Dendritic cell treated with granulocyte-macrophage colony-stimulating factor and Interleukin-4, amounts not matched to agents 40 ng/mL and 50 ng/mL, for 4 days (primary cell): ENCODE data around the gene RLN3.
"Not testable (repeated sequence)": the region's sequence is repeated elsewhere in the genome, so short reads cannot be mapped to it uniquely, and the experiment has no call there.

ENCODE experiments used
- H3K27ac Mint-ChIP-seq: one replicate; pipeline ENCODE4 v1.8.0; 2022; ENCODE audit warnings: mild to moderate bottlenecking, mixed read lengths
- H3K27me3 Mint-ChIP-seq: one replicate; pipeline ENCODE4 v1.8.0; 2022; ENCODE audit warnings: mild to moderate bottlenecking, mixed read lengths
- H3K36me3 Mint-ChIP-seq: one replicate; pipeline ENCODE4 v1.8.0; 2022; ENCODE audit warnings: low read depth, mixed read lengths
- H3K4me1 Mint-ChIP-seq: one replicate; pipeline ENCODE4 v1.8.0; 2022; ENCODE audit warnings: low read depth, mixed read lengths
- H3K4me3 Mint-ChIP-seq: one replicate; pipeline ENCODE4 v1.8.0; 2022; ENCODE audit warnings: mild to moderate bottlenecking, moderate library complexity, mixed read lengths
- H3K9me3 Mint-ChIP-seq: one replicate; pipeline ENCODE4 v1.8.0; 2022; ENCODE audit warnings: mixed read lengths
- intact Hi-C: fragments of 100-400 bp; cut with micrococcal nuclease; formaldehyde crosslinking; loops from one replicate; pipeline ENCODE4 v1.15.0; 2022

RLN3 gene

DNA sequence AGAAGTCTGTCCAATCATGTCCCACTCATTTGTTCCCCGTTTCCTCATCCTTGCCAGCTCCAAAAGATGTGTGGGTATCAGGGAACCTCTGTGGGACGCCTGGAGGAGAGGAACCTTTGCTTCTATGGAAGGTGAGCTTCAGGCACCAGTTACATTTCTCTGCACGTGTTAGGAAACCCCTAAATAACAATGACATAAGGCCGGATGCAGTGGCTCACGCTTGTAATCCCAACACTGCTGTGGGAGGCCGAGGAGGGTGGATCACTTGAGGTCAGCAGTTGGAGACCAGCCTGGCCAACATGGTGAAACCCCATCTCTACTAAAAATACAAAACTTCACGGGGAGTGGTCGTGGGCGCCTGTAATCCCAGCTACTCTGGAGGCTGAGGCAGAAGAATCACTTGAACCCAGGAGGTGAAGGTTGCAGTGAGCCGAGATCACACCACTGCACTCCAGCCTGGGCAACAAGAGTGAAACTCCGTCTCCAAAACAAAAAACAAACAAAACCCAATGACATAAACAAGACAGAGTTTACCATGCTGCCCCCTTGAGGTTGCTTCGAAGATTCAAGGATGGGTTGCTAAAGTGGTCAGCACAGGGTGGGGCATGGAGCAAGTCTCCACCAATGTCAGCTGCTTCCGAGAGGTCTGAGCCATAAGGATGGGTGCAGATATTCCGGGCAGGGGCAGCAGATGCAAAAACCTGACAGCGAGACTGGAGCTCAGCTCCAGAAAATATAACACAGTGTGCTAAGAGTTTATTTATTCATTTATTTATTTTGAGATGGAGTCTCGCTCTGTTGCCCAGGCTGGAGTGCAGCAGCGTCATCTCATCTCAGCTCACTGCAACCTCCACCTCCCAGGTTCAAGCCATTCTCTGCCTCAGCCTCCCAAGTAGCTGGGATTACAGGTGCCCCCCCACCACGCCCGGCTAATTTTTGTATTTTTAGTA, 15.0 kb downstream of the RLN3 start:
- Mint-ChIP-seq H3K36me3 (peaks cover 95% of the 10 kb centered on the region), H3K27ac (peak overlapping the region; percentile 83), H3K4me1 (peaks cover 29% of the 10 kb centered on the region)
- not testable (repeated sequence) for H3K4me3 Mint-ChIP-seq, H3K9me3 Mint-ChIP-seq, H3K27me3 Mint-ChIP-seq
- intact Hi-C loops: loop anchor here (5.0 kb wide), 1 partner anchor 36 kb away; the partner anchor contains the start of gene RFX1

DNA sequence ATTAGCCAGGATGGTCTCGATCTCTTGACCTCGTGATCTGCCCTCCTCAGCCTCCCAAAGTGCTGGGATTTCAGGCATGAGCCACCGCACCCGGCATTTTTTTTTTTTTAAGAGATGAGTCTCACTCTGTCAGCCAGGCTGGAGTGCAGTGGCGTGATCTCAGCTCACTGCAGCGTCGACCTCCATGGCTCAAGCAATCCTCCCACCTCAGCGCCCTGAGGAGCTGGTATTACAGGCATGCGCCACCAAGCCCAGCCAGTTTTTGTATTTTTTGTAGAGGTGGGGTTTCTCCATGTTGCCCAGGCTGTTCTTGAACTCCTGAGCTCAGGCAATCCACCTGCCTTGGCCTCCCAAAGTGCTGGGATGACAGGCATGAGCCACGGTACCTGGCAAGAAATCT, 19.9 kb downstream of the RLN3 start:
- peaks cover 95% of the 10 kb centered on the region for H3K36me3 Mint-ChIP-seq
- H3K27ac Mint-ChIP-seq, H3K27me3 Mint-ChIP-seq, H3K9me3 Mint-ChIP-seq, H3K4me3 Mint-ChIP-seq: not testable (repeated sequence)
- intact Hi-C loops: loop anchor here (5.0 kb wide), 1 partner anchor 166 kb away; no protein-coding TSS in a partner anchor
- H3K4me1 Mint-ChIP-seq: peaks cover 11% of the 10 kb centered on the region

DNA sequence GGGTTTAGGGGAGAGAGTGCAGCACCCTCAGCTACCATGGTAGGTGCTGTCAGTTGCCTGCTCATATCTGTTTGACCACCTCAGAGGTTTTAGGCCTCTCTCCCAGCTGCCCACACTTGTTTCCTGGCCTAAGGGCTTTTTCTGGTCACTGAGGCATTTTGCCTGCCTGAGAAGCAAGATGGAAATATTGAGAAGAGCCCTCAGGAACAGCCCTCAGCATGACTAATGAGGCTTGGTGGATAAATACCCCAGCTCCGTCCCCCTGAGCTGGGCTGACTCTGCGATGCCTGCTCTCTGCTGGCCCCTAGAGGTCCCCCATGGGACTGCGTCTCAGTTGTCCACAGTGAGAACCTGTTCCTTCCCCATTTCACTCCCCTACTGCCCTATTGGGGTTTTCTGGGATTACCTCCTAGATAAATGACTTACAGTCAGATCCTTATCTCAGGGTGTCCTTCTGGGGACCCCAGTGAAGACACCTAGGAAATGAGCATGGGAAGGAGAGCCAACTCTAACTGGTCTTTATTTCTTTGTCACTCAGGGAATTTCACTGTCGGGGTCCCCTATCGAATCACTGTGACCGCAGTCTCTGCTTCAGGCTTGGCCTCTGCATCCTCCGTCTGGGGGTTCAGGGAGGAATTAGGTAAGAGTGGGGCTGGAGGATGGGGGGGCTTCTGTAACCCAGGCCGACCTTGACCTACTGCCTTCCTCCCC, 20.6 kb downstream of the RLN3 start:
- Mint-ChIP-seq H3K27me3 (peaks cover 3% of the 10 kb centered on the region), H3K4me3 (no peak overlapping the region), H3K4me1 (peaks cover 7% of the 10 kb centered on the region), H3K9me3 (no peaks in the 10 kb centered on the region), H3K36me3 (peaks cover 89% of the 10 kb centered on the region), H3K27ac (no peak overlapping the region)
- intact Hi-C loops: loop anchor here (5.0 kb wide), 1 partner anchor 166 kb away; no protein-coding TSS in a partner anchor

DNA sequence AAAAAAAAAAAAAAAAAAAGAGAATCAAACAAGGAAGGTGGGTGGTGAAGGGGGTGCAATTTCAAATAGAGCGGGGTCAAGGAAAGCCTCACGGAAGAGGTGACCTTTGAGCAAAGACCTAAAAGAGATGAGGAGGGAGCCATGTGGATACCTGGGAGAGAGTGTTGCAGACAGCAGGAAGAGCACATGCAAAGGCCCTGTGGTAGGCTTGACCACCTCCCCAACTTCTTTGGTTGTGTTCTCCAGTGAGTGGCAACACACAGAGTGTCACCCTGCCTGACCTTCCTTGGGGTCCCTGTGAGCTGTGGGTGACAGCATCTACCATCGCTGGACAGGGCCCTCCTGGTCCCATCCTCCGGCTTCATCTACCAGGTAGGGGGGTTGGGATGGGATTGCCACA, 22.6 kb downstream of the RLN3 start:
- H3K9me3 Mint-ChIP-seq: no peaks in the 10 kb centered on the region
- no peak overlapping the region for H3K4me3 Mint-ChIP-seq
- H3K27me3 Mint-ChIP-seq: peaks cover 21% of the 10 kb centered on the region
- no peak overlapping the region for H3K27ac Mint-ChIP-seq
- H3K36me3 Mint-ChIP-seq: peaks cover 74% of the 10 kb centered on the region
- peaks cover 18% of the 10 kb centered on the region for H3K4me1 Mint-ChIP-seq
- intact Hi-C loops: no loop called here

DNA sequence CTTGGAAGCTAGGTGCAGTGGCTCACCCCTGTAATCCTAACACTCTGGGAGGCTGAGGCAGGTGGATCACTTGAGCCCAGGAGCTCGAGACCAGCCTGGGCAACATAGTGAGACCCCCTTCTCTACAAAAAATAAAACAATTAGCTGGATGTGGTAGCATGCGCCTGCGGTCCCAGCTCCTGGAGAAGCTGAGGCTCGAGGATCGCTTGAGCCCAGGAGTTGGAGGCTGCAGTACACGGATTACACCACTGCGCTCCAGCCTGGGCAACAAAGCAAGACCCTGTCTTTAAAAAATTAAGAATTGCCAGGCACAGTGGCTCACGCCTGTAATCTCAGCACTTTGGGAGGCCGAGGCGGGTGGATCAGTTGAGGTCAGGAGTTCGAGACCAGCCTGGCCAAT, 23.0 kb downstream of the RLN3 start:
- H3K27ac Mint-ChIP-seq, H3K4me3 Mint-ChIP-seq: not testable (repeated sequence)
- H3K36me3 Mint-ChIP-seq: peaks cover 70% of the 10 kb centered on the region

DNA sequence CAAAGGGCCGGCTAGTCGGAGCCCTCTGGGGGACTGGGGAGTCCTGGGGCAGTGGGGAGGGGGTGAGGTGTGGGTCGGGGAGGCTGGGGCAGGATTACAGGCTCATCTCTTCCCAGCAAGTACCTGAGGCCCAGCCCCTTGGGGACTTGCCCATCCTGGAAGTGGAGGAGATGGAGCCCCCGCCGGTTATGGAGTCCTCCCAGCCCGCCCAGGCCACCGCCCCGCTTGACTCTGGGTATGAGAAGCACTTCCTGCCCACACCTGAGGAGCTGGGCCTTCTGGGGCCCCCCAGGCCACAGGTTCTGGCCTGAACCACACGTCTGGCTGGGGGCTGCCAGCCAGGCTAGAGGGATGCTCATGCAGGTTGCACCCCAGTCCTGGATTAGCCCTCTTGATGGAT, 24.0 kb downstream of the RLN3 start:
- H3K27ac Mint-ChIP-seq: no peak overlapping the region
- no peak overlapping the region for H3K4me3 Mint-ChIP-seq
- peaks cover 60% of the 10 kb centered on the region for H3K36me3 Mint-ChIP-seq
- peaks cover 12% of the 10 kb centered on the region for H3K4me1 Mint-ChIP-seq
- H3K9me3 Mint-ChIP-seq: no peaks in the 10 kb centered on the region
- intact Hi-C loops: no loop called here
- H3K27me3 Mint-ChIP-seq: peaks cover 29% of the 10 kb centered on the region

More for the DNA sequence above, 23.0 kb downstream of the RLN3 start:
- intact Hi-C loops, H3K9me3 Mint-ChIP-seq: not testable (repeated sequence)
- peaks cover 21% of the 10 kb centered on the region for H3K27me3 Mint-ChIP-seq
- H3K4me1 Mint-ChIP-seq: peaks cover 18% of the 10 kb centered on the region

DNA sequence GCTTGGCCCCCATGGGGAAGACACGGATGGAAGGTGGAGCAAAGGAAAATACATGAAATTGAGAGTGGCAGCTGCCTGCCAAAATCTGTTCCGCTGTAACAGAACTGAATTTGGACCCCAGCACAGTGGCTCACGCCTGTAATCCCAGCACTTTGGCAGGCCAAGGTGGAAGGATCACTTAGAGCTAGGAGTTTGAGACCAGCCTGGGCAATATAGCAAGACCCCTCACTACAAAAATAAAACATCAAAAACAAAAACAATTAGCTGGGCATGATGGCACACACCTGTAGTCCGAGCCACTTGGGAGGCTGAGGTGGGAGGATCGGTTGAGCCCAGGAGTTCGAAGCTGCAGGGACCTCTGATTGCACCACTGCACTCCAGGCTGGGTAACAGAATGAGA, 24.5 kb downstream of the RLN3 start:
- Mint-ChIP-seq H3K27ac (no peak overlapping the region), H3K4me1 (peaks cover 12% of the 10 kb centered on the region), H3K9me3 (no peaks in the 10 kb centered on the region), H3K27me3 (peaks cover 32% of the 10 kb centered on the region), H3K4me3 (no peak overlapping the region), H3K36me3 (peaks cover 55% of the 10 kb centered on the region)
- intact Hi-C loops: no loop called here

DNA sequence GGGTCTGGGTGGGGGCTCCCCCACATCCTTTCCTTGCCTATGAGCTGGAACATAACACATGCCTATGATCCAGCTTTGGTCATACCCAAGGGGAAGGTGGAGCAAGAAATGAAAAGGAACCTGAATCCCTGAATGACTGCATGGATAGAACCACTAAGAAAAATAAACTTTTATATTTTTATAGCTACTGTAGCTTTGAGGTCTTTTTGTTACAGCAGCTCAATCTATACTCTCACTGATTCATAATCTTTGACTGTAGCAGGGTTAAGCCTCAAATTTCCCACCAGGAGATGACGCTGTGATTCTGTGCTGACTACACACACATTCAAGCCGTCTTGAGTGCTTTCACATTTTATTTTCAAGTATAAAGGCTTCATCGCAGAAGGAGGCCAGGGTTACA, 25.1 kb downstream of the RLN3 start:
- Mint-ChIP-seq H3K4me3 (no peak overlapping the region), H3K4me1 (peaks cover 17% of the 10 kb centered on the region), H3K9me3 (no peaks in the 10 kb centered on the region), H3K27ac (no peak overlapping the region), H3K27me3 (peaks cover 38% of the 10 kb centered on the region), H3K36me3 (peaks cover 49% of the 10 kb centered on the region)
- intact Hi-C loops: no loop called here

DNA sequence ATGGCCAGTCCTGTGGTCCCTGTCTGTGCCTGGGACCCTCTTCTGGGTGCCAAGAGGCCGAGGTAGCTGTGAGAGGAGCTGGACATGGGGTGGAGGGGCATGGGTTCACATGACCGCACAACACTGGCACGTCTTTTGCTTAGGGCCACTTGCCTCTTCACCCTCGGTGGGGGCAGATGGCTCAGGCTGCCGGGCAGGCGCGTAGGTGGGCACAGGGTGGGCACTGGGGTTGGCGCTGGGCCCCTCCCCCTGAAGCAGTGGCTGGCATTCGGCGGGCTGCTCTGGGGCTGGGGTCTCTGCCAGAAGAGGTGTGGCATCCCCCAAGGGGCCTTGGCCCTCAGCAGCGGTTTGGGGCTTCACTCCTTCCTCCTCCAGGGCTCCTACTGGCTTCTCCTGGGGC, 25.6 kb downstream of the RLN3 start:
- peaks cover 45% of the 10 kb centered on the region for H3K36me3 Mint-ChIP-seq
- H3K27ac Mint-ChIP-seq: no peak overlapping the region
- no peak overlapping the region for H3K4me3 Mint-ChIP-seq
- H3K9me3 Mint-ChIP-seq: no peaks in the 10 kb centered on the region
- H3K4me1 Mint-ChIP-seq: peaks cover 22% of the 10 kb centered on the region
- intact Hi-C loops: no loop called here
- H3K27me3 Mint-ChIP-seq: peaks cover 42% of the 10 kb centered on the region

DNA sequence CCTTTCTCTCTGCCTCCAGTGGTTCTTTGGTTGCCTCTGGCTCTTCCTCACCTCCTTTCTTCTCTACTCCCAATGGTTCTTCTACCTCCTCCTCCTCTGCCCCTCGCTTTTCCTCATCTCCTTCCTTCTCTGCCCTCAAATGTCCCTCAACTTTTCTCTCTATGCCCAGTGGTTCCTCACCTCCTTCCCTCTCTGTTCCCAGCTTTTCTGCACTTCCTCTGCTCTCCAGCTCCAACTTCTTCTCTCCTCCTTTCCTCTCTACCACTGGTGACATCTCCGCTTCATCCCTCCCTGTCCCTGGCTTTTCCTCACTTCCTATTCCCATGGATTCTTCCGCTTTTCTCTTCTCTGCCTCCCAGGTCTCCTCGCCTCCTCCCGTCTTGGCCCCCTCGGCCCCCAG, 26.2 kb downstream of the RLN3 start:
- Mint-ChIP-seq H3K36me3 (peaks cover 39% of the 10 kb centered on the region), H3K27ac (no peak overlapping the region), H3K4me3 (no peak overlapping the region), H3K27me3 (peaks cover 48% of the 10 kb centered on the region), H3K9me3 (no peaks in the 10 kb centered on the region), H3K4me1 (peaks cover 28% of the 10 kb centered on the region)
- intact Hi-C loops: no loop called here

DNA sequence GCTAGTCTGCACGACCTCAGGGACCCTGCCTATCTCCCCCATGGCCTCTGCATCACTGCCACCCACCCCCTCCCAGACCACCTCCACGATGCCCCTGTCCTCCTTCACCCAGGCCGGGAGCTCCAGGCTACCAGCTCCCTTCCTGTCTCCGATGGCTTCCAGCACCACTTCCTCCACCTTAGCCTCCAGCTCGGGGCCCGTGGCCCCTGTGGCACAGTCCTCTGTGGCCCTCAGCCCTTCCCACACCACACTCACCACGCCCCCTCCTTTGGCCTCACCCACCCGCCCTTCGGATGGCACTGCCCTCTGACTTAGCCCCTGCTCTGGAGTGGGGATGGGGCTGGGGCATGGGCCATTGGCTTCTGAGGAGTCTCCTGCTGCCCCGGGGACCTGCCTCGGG, 26.8 kb downstream of the RLN3 start:
- H3K4me1 Mint-ChIP-seq: peaks cover 28% of the 10 kb centered on the region
- no peak overlapping the region for H3K4me3 Mint-ChIP-seq
- no peak overlapping the region for H3K27ac Mint-ChIP-seq
- no peaks in the 10 kb centered on the region for H3K9me3 Mint-ChIP-seq
- intact Hi-C loops: no loop called here
- H3K27me3 Mint-ChIP-seq: peaks cover 53% of the 10 kb centered on the region
- H3K36me3 Mint-ChIP-seq: peaks cover 32% of the 10 kb centered on the region

DNA sequence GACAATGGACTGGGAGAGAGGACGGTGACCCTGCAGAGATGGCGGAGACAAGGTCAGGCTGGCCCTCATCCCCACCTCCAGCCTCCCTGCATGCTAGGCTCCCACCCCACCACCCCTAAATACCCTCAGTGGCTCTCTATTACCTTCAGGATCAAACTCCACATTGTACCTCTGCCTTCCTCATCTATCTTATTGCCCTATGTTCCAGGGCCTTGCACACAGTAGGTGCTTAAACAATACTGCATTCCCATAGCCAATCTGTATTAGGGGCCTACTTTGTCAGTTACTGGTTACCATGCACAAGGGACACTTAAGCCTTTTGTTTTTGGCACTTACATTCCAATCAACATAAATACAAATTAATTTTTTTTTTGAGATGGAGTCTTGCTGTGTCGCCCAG, 27.4 kb downstream of the RLN3 start:
- Mint-ChIP-seq H3K4me3 (no peak overlapping the region), H3K27me3 (peaks cover 59% of the 10 kb centered on the region)

DNA sequence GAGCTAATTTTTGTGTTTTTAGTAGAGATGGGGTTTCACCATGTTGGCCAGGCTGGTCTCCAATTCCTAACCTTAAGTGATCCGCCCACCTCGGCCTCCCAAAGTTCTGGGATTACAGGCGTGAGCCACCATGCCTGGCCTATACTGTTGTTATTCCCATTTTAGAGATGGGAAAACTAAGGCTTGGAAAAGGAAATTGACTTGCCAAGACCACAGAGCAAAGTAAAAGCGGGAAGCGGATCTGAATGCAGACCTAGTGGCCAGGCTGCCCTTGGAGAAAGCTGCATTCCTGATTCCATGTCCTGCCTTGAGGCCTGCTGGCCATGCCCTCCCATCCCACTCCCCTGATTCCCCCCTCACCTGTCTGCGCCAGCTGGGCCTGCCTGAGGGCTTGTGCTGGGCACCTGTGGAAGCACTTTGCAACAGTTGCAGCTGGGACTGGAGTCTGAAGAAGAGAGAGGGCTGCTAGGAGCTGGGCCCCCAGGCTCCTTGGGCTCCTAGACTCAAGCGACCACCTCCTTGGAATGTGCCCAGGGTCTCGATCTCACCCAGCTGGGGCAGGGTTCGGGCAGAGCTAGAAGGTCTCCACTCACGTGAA, 28.2 kb downstream of the RLN3 start:
- H3K4me3 Mint-ChIP-seq: no peak overlapping the region

More for the DNA sequence above, 27.4 kb downstream of the RLN3 start:
- Mint-ChIP-seq H3K9me3 (no peaks in the 10 kb centered on the region), H3K27ac (no peak overlapping the region), H3K4me1 (peaks cover 28% of the 10 kb centered on the region), H3K36me3 (peaks cover 26% of the 10 kb centered on the region)
- intact Hi-C loops: no loop called here

More for the DNA sequence above, 28.2 kb downstream of the RLN3 start:
- H3K9me3 Mint-ChIP-seq: no peaks in the 10 kb centered on the region
- H3K27ac Mint-ChIP-seq: no peak overlapping the region
- H3K36me3 Mint-ChIP-seq: peaks cover 18% of the 10 kb centered on the region
- intact Hi-C loops: no loop called here
- H3K27me3 Mint-ChIP-seq: peaks cover 67% of the 10 kb centered on the region
- peaks cover 28% of the 10 kb centered on the region for H3K4me1 Mint-ChIP-seq
